Ovary (tissue), 3 donors: ENCODE data around the gene FAM3A.

Experiments
- CTCF ChIP-seq, 3 donors: fragments of 450-650 bp in 2 of 3; fragments of 200-600 bp in 1 of 3; IDR thresholded peaks; one replicate each; pipeline versions ENCODE4 v1.5.1 to v1.8.0; 2016 to 2022; ENCODE audit warnings: antibody characterized with exemption in 3 of 3, mild to moderate bottlenecking in 1 of 3
- EP300 ChIP-seq: sonication (generic); formaldehyde crosslinking; IDR thresholded peaks from one replicate; pipeline ENCODE4 v1.6.1; 2017; ENCODE audit warnings: antibody characterized with exemption
- POLR2A ChIP-seq: fragments of 450-650 bp; IDR thresholded peaks from one replicate; pipeline ENCODE4 v1.6.1; 2017; ENCODE audit warnings: antibody characterized with exemption, mild to moderate bottlenecking, moderate library complexity
- donor health status: DM: no; HTN: no; CAD: no.

GRCh38 chrX:154460326-154460725 is 55.7 kb downstream of the FAM3A start:
- TF ChIP-seq CTCF (IDR thresholded peaks at IDR 0.05): no peak
- TF ChIP-seq POLR2A: no peak
- no peak for TF ChIP-seq EP300
